GM18519 (cell line): ENCODE measurements around the gene PPP3CA.
A peak's percentile ranks its signal among the peaks of the same experiment; 100 is the strongest.

ENCODE experiments used
- ATAC-seq: cut with Tn5 transposase; IDR thresholded peaks from one replicate; pipeline ENCODE4 v1.9.1; 2021; ENCODE audit warnings: mild to moderate bottlenecking, moderate library complexity; ENCODE audit not compliant: unreplicated experiment, low FRiP score

PPP3CA gene

GRCh38 chr4:101347267-101347556 is at the start of gene PPP3CA:
PPP3CA (minus strand) TSS chr4:101347526.
- ATAC-seq: peak; percentile 20

DNA sequence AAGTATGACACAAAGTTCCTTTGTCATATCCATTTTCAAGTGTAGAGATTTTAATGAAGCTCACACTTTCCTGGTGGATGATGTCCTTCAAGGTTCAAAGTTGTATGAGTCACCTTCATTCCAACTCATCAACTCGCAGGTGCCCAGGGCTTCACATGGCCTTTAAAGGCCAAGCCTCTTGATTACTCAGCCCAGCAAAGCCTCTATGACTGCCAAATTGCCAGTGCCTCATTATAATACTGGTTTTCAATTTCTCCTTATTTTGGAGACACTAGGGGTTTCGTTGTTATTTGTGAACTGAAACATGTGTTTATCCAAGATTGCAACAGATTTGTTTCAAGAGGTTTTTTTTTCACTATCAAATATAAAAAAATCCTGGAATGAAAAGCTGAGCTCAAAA is 45.9 kb upstream of the PPP3CA start:
- ATAC-seq: no peak

GRCh38 chr4:101370663-101371210 is 23.4 kb upstream of the PPP3CA start:
- ATAC-seq: no peak

- no peak for ATAC-seq
These were observed 19.9 kb upstream of the PPP3CA start for GRCh38 chr4:101367201-101367600.

DNA sequence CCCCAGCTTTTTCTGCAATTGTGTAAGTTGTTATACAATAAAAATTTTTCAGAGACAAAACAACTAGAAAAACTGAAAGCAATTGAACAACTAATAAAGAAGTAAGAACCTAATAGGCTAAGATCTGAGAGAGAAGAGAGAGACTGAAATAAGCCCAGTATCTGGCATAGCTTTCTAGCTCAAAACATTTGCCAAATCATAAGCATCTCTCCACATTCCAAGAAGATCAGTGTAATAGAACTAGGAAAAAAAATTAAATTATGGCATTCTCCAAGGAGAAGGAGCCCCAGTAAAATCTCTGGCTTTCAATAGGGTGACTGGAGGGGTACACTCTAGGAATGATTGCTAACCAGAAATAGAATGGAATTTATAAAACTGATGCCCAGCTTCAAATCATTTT is 19.0 kb upstream of the PPP3CA start:
- ATAC-seq: no peak

- ATAC-seq: no peak
These were observed 10.4 kb upstream of the PPP3CA start for GRCh38 chr4:101357751-101358150.

GRCh38 chr4:101356928-101357327 is 9.6 kb upstream of the PPP3CA start:
- ATAC-seq: no peak

DNA sequence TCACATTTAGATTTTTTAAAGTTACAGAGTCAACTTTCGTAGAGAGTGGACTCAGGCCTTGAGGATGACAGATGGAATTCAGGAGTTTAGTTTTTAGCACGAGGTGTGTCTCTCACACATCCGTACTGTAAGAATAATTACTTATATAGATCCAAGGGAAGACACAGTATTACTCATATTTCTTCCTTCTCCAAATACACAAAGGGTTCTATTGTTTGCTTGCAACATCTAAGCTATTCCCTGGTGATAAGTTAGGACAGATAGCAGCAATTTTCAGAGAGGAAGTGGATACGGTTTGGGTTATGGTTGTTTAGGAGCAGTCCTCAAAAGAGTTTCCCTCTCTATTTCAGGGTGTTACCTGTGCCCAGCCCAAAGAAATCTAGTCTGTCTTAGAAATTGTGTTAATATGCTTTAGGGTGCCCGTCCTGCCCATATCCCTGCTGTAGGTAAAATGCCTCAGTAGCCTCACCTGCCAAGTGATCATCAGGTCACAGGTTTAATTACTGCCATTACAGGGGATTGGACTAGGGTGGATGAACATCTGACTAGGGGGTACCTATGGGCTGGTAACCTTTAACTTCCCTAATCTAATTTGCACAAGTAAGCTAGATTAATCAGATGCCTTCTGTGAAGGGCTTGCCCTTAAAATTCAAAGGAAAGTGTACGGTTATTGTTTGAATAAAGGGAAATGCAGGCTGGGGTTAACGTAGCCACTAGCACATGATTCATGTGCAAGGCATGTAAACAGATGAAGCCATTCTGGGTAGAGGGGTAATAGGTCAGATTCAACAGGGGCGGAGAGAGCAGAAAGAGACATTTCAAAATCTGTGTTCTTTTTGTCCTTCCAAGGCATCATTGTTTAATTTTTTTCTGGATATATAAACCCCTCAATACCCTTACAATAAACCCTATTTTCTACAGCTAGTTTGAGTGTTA is 8.7 kb upstream of the PPP3CA start:
- ATAC-seq: no peak

DNA sequence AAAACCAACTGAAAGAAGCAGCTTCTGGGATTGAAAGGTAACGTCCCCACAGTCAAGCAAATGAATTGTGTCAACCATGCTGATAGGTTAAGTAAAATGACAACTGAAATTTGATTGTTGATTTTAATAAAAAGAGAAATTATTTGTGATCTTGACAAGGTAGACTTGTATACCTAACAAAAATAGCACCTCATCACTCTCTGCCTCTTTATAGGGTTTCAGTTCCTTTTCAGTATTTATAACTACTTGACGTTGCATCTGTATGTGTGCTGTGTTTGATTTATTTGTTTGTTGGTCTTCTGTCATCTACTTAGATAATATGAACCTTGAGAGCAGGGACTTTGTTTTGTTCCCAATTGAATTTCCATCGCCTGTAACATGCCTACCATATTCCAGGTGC is 7.9 kb upstream of the PPP3CA start:
- ATAC-seq: peak; percentile 99

DNA sequence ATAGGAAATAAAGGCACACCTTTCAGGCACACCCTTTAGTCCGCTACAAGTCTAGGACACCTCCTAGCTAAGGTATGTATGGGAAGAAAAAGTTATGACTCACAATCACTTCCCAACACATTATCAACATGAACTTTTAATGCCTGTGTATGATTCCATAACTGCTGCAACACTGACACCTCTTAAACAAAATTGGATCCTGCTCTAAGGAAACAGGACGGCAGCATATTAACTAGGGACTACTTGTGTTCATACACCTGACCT is 2.4 kb upstream of the PPP3CA start:
- ATAC-seq: no peak

GRCh38 chr4:101348995-101349800 is 1.9 kb upstream of the PPP3CA start:
- ATAC-seq: no peak

- no peak for ATAC-seq
These were observed 1.1 kb upstream of the PPP3CA start for GRCh38 chr4:101348367-101348827.

DNA sequence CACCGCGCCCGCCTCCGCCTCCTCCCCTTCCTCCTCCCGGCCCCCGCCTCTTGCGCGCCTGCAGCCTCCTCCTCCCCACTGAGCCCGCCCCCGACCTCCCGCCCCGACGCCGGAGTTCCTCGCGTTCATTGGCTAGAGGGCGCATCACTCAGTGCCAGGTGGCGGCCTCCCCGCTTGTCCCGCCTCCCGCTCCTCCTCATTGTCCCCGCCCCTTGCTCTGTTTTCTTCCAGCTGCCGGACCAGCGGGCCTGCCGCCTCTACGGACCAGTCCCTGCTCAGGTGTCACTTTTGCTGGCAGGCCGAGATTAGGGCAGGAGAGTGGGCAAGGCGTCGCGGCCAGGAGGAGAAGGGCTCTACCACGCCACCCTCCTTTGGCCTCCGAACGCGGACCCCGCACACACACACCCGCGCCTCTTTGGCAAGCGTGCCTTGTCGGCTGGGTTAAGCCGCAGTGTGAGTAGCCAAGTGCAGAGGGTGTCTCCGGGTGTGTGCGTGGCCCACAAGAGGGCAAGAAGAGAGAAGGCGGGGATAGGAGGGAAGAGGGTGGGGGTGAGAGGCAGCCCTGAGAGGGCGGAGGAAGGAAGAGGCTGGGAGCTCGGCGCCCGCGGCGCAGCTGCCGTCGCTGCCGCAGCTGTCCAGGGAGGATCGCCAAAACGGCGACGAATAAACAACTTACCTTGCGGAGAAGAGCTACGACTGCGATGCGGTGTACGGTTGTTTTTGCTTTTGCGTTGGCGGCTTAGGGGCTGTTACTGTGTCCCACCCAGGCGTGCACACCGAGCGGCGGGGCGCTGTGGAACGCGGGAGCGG is 436 bp upstream of the PPP3CA start:
- peak; percentile 75 for ATAC-seq

DNA sequence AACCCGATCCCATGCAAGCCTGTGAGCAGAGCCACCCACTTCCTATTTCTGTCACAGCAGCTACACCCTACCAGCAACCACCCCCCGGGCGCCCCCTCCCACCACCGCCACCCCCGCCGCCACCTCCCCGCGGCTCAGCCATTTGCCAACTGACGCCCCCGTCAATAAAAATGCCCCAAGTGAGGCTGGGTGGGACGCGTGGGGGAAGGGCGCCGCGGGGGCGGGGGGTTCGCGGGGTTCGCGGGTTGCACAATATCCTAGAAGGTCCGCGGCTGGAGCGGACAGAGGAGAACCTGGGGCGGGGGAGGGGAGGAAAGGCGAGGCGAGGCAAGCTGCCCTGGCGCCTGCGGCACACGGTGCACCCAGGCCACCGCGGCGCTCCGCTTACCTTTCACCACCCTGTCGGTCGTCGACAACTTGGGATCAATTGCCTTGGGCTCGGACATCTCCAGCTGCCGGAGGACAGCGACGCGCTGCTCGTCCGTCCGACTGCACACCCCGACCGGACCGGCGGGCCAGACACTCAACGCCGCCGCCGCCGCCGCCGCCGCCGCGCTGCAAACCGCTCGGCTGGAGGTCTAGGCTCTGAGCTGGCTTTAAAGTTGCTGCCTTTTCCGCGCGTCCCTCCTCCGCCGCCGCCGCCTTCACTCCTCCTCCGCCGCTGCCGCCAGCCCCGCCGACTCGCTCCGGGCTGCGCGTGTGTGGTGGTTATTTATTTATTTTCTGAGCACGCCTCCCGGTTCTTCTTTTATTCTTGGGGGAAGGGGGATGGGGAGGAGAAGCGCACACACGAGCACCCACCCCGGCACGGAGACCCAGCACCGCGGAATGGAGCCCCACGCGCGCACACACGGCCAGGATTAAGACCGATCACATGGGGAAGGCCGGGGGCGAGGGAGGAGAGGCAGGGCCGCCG is 717 bp downstream of the PPP3CA start:
- no peak for ATAC-seq

DNA sequence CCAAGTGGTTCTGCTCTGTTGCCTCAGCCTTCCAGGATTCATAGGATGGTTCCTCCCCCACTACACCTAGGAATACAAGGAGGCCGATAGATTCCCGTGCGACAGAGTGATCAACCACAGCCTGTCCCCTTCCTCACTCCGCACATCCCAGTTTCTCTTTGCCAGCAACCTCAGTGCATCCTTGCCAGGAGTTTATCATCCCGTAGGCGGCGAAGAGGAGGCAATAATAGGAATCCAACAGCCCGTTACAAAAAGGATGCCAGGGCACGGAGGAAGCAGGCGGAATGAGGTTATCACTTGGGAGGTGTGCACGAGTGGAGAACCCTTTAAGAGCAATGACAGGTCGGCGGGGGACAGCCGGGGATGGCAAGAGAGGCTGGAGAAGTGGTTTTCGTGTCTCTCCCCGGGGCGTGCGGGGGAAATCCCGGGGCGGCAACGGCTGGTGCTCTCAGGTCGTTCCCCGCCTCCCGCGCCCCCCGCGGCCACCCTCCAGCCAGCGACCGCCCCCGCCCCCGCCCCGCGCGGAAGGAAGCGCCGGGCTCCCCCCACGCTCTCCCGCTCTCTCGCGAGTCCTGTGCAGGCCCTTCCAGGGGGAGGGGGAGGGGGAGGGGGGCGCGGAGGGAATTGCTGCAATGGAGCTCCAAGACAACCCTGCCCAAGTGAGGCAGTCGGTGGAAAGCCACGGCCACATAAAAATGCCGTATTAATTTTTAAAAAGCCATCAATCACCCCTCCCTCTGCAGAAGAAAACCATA is 1.6 kb downstream of the PPP3CA start:
- no peak for ATAC-seq

- ATAC-seq: no peak
These were observed 2.1 kb downstream of the PPP3CA start for GRCh38 chr4:101345271-101345595.

- no peak for ATAC-seq
These were observed 8.0 kb downstream of the PPP3CA start for GRCh38 chr4:101339332-101339731.

DNA sequence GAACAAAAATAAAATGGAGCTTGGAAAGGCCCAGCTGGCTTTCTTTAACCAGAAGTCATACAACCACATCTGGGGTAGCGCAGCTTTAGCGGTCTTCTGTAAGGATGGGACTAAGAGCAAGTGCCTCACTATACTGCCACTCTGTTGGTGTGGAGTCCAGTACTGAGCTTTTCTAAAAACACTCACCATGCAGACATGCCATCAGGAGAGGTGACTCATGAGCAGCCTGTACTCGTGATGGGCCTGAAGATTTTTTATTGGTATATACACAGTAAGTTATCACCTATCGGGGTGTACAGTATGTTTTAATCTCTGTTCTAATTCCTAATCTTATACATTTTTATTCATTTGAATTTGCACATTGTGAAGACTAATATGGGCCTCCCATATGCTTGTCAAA is 9.6 kb downstream of the PPP3CA start:
- ATAC-seq: no peak

GRCh38 chr4:101334963-101335572 is 12.3 kb downstream of the PPP3CA start:
- peak; percentile 64 for ATAC-seq
